A549 (cell line): ENCODE results near the gene COMMD3. TPM values are rescaled to one million over a fixed set of nuclear protein-coding genes. Genes with fewer than 3 reads are reported as not detected.

ENCODE experiments used
- ATAC-seq, 2 experiments: fragments of 200-7000 bp in 1 of 2; fragments of >200 bp in 1 of 2; cut with Nextera tagmentation in 1 of 2; cut with Tn5 transposase in 1 of 2; 3 replicates each; pipeline versions ENCODE4 v1.8.0 to v1.9.1; 2018 to 2020; ENCODE audit warnings: mild to moderate bottlenecking in 1 of 2, moderate library complexity in 1 of 2
- CTCF ChIA-PET: fragments of 300-600 bp; sonication (Branson Sonifier 250); formaldehyde crosslinking; extraction: SDS; loops from one replicate; lab custom pipeline; 2021; ENCODE audit warnings: antibody characterized with exemption, inconsistent platforms; lab: Yijun Ruan, JAX
- POLR2A ChIA-PET: fragments of 350-600 bp; formaldehyde crosslinking; extraction: SDS; loops from one replicate; lab custom pipeline; 2021; ENCODE audit warnings: antibody characterized with exemption, inconsistent platforms; lab: Yijun Ruan, JAX
- DNase-seq, 2 experiments: peaks; one replicate each; pipeline versions ENCODE4 v3.0.0 to v3.0.0-alpha.2; 2011 to 2016; ENCODE audit warnings: low read depth in 1 of 2, low spot score in 1 of 2
- FAIRE-seq: peaks from 2 replicates; lab custom pipeline; 2011; peaks lifted over from hg19 to GRCh38; lab: Jason Lieb, UNC
- H3K27ac ChIP-seq, 2 experiments: fragments of >200 bp; sonication (Bioruptor Twin); formaldehyde crosslinking; 3 replicates each; pipeline ENCODE4 v1.5.1; 2016 to 2017
- H3K4me1 ChIP-seq: fragments of >200 bp; sonication (Bioruptor Twin); formaldehyde crosslinking; 3 replicates; pipeline ENCODE4 v1.6.1; 2016
- H3K4me2 ChIP-seq: fragments of >200 bp; sonication (Bioruptor Twin); formaldehyde crosslinking; 3 replicates; pipeline ENCODE4 v1.6.1; 2016
- H3K4me3 ChIP-seq: fragments of >200 bp; sonication (Bioruptor Twin); formaldehyde crosslinking; 3 replicates; pipeline ENCODE4 v1.5.1; 2016
- H3K9me3 ChIP-seq: fragments of >200 bp; sonication (Bioruptor Twin); formaldehyde crosslinking; 3 replicates; pipeline ENCODE4 v1.6.1; 2016
- CBX2 ChIP-seq: fragments of 200-600 bp; sonication (generic); IDR thresholded peaks from 2 replicates; pipeline ENCODE4 v1.6.1; 2016; ENCODE audit warnings: low read depth, mild to moderate bottlenecking, borderline replicate concordance
- EP300 ChIP-seq, 2 experiments: fragments of >200 bp; sonication (Bioruptor Twin); formaldehyde crosslinking; IDR thresholded peaks; 2 replicates in 1 of 2; 3 replicates in 1 of 2; pipeline ENCODE4 v1.6.1; 2016 to 2017
- HOXA7 ChIP-seq: fragments of 250-450 bp; sonication (Bioruptor Pico); IDR thresholded peaks from 2 replicates; pipeline ENCODE4 v1.5.0; 2020; ENCODE audit warnings: mild to moderate bottlenecking, moderate library complexity
- KDM5A ChIP-seq: fragments of 200-600 bp; sonication (generic); IDR thresholded peaks from 2 replicates; pipeline ENCODE4 v1.6.1; 2016; ENCODE audit warnings: antibody characterized with exemption, mild to moderate bottlenecking
- MAFK ChIP-seq: fragments of 450-650 bp; IDR thresholded peaks from 2 replicates; pipeline ENCODE4 v1.6.1; 2014; ENCODE audit not compliant: partially characterized antibody
- MAZ ChIP-seq: fragments of 150-350 bp; IDR thresholded peaks from 2 replicates; pipeline ENCODE4 v1.6.1; 2014; ENCODE audit warnings: antibody characterized with exemption, low read depth, low read length, borderline replicate concordance
- MYC ChIP-seq: IDR thresholded peaks from 2 replicates; pipeline ENCODE4 v1.6.1; 2012; ENCODE audit warnings: mild to moderate bottlenecking, inconsistent platforms, low read length, improper control_type of control experiment, borderline replicate concordance
- NR3C1 ChIP-seq: fragments of >200 bp; sonication (Bioruptor Twin); formaldehyde crosslinking; IDR thresholded peaks from 3 replicates; pipeline ENCODE4 v1.6.1; 2017
- PHF8 ChIP-seq: fragments of 200-600 bp; sonication (generic); IDR thresholded peaks from 2 replicates; pipeline ENCODE4 v1.6.1; 2016; ENCODE audit warnings: low read depth, mild to moderate bottlenecking, antibody characterized with exemption, moderate library complexity, borderline replicate concordance
- POLR2AphosphoS2 ChIP-seq: conservative IDR thresholded peaks from 2 replicates; pipeline ENCODE4 v1.6.1; 2012; ENCODE audit warnings: low read length, improper control_type of control experiment, inconsistent platforms
- RARB ChIP-seq: fragments of 250-450 bp; sonication (Bioruptor Pico); IDR thresholded peaks from 2 replicates; pipeline ENCODE4 v1.8.0; 2021; ENCODE audit warnings: mild to moderate bottlenecking, moderate library complexity
- RFX5 ChIP-seq: fragments of 450-650 bp; IDR thresholded peaks from 2 replicates; pipeline ENCODE4 v1.7.1; 2014; ENCODE audit warnings: antibody characterized with exemption, mild to moderate bottlenecking, moderate library complexity
- RNF2 ChIP-seq: fragments of 200-600 bp; sonication (generic); IDR thresholded peaks from 2 replicates; pipeline ENCODE4 v1.6.1; 2016; ENCODE audit warnings: low read depth, mild to moderate bottlenecking, antibody characterized with exemption, moderate library complexity, borderline replicate concordance
- WGBS: methylation state at CpG from one replicate; pipeline ENCODE4 v1.1.6; 2017; ENCODE audit errors: missing lambda C conversion rate; 5-methylcytosine and 5-hydroxymethylcytosine counted together
- polyA plus RNA-seq, 4 experiments: library from polyadenylated mRNA; depleted of rRNA in 3 of 4; stranded (reverse); fragments of >200 nt; fragmentation: RNase III in 1 of 4; extraction: RNeasy Plus Mini Kit Qiagen cat#74134 plus additional on column Dnase treatment in 1 of 4; gene quantifications; 2 replicates in 3 of 4; 3 replicates in 1 of 4; pipeline ENCODE4 v1.2.3, GENCODE V29; 2011 to 2017
- TF ChIP-seq, protein P1 (sequence below): IDR thresholded peaks from 2 replicates; pipeline ENCODE4 v1.6.1; 2012
- TF ChIP-seq, protein P2 (sequence below): IDR thresholded peaks from 2 replicates; pipeline ENCODE4 v1.6.1; 2012; ENCODE audit warnings: low read depth, borderline replicate concordance
- TF ChIP-seq, protein P3 (sequence below): fragments of 250-450 bp; sonication (Bioruptor Pico); IDR thresholded peaks from 2 replicates; pipeline ENCODE4 v1.5.0; 2021; ENCODE audit warnings: mild to moderate bottlenecking, moderate library complexity, borderline replicate concordance
- TF ChIP-seq, protein P4 (sequence below): fragments of 150-350 bp; IDR thresholded peaks from 2 replicates; pipeline ENCODE4 v1.6.1; 2014; ENCODE audit warnings: low read depth, mild to moderate bottlenecking, low read length
- TF ChIP-seq, protein P5 (sequence below): IDR thresholded peaks from 2 replicates; pipeline ENCODE4 v1.6.1; 2012

The COMMD3 gene
- polyA plus RNA-seq, 2 of the 4 experiments (the other 2 are of a cell fraction) = 42.2 to 70.8 TPM

DNA sequence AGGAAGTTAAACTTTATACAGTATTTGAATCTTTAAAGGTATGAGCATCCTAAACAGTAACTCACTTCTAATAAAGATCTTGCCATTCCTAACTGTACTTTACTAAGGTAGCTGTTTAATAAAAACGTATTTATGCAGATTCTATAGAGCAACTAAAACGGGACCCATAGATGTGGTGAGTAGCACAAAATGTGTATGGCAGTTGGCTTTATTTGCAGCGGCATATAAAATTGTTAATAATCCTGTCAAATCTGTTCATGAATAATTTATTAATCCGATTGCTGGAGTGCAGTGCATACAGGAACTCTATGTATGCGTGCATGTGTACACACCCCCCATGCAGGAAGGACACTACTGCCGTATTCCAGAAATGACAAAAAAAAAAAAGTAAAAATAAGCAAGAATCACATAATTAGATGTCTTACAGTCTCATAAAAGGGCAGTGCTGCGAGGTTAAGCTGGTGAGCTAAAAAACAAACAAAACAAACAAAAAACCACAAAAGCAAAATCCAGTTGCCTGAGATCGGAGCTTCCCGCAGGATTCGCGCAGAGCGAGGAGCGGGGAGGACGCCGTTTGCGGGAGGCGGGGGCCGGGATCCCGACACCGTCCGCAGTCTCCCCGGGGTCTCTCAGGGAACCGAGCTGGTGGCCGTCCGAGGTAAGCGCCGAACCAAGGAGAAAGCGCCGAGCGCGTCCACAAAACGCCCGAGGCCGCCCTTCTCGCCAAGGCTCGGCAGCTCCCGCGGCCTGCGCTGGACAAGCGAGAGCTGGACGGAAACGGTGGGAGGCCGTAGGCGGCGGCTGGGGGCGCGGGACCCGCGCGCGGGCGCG, 518 bp upstream of the COMMD3 start:
- WGBS = 3% methylated on average over 27 of the region's 53 CpGs
- Histone ChIP-seq H3K4me3 (peak overlapping the region; percentile 92), H3K4me1 (peaks cover 23% of the 10 kb centered on the region), H3K9me3 (no peaks in the 10 kb centered on the region), H3K4me2 (peak overlapping the region; percentile 91), H3K27ac (peak overlapping the region; percentile 95 to 96)
- POLR2A ChIA-PET = interaction anchor here (0.5 to 2.5 kb wide), 19 partner anchors 9 to 1022 kb away, joined by 3 to 62 read pairs (median 5); partner anchors contain the start of genes DNAJC1 and SKIDA1
- peak; percentile 46 to 65 for ATAC-seq
- TF ChIP-seq, protein P1, sequence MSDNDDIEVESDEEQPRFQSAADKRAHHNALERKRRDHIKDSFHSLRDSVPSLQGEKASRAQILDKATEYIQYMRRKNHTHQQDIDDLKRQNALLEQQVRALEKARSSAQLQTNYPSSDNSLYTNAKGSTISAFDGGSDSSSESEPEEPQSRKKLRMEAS = no peak
- peak; percentile 71; the same call in 1 of the 2 replicates for TF ChIP-seq PHF8
- no peak for FAIRE-seq
- CTCF ChIA-PET = interaction anchor here (0.6 to 1.6 kb wide), 5 partner anchors 37 to 680 kb away, joined by 3 to 5 read pairs (median 4); no protein-coding TSS in a partner anchor
- DNase-seq = peak in 1 of 2 experiments; percentile 49

DNA sequence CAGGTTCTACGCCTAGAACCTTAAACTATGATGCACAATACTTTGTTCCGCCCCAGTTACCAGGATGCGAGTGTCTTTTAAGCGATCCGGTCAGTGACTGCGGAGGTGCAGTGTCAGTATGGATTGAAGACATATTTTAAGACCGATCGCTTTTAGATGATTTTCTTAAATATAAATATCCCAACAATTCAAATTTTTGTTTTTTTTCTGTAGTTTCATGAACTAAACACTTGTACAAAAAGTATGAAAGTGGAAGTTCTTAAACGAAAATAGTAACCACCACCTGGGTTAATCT, 835 bp downstream of the COMMD3 start:
- CTCF ChIA-PET = no interaction called here
- peaks cover 23% of the 10 kb centered on the region for H3K4me1 ChIP-seq
- ATAC-seq = 0 out of 6 replicates have a peak, but pooled peaks of 1 of the 2 experiments have one; percentile 0
- no peak for FAIRE-seq
- peak overlapping the region; percentile 92 for H3K4me3 ChIP-seq
- TF ChIP-seq, protein P2, sequence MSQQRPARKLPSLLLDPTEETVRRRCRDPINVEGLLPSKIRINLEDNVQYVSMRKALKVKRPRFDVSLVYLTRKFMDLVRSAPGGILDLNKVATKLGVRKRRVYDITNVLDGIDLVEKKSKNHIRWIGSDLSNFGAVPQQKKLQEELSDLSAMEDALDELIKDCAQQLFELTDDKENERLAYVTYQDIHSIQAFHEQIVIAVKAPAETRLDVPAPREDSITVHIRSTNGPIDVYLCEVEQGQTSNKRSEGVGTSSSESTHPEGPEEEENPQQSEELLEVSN = no peak
- TF ChIP-seq, protein P3, sequence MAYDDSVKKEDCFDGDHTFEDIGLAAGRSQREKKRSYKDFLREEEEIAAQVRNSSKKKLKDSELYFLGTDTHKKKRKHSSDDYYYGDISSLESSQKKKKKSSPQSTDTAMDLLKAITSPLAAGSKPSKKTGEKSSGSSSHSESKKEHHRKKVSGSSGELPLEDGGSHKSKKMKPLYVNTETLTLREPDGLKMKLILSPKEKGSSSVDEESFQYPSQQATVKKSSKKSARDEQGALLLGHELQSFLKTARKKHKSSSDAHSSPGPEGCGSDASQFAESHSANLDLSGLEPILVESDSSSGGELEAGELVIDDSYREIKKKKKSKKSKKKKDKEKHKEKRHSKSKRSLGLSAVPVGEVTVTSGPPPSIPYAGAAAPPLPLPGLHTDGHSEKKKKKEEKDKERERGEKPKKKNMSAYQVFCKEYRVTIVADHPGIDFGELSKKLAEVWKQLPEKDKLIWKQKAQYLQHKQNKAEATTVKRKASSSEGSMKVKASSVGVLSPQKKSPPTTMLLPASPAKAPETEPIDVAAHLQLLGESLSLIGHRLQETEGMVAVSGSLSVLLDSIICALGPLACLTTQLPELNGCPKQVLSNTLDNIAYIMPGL (CRISPR knock-in tag) = no peak
- TF ChIP-seq POLR2AphosphoS2 = no peak
- TF ChIP-seq HOXA7 (CRISPR knock-in tag) = no peak
- TF ChIP-seq, protein P4, sequence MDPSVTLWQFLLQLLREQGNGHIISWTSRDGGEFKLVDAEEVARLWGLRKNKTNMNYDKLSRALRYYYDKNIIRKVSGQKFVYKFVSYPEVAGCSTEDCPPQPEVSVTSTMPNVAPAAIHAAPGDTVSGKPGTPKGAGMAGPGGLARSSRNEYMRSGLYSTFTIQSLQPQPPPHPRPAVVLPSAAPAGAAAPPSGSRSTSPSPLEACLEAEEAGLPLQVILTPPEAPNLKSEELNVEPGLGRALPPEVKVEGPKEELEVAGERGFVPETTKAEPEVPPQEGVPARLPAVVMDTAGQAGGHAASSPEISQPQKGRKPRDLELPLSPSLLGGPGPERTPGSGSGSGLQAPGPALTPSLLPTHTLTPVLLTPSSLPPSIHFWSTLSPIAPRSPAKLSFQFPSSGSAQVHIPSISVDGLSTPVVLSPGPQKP = no peak
- no peak for TF ChIP-seq RFX5
- TF ChIP-seq NR3C1 = no peak
- TF ChIP-seq EP300 (IDR thresholded peaks at IDR 0.05) = no peak
- no peak for TF ChIP-seq CBX2
- TF ChIP-seq, protein P5, sequence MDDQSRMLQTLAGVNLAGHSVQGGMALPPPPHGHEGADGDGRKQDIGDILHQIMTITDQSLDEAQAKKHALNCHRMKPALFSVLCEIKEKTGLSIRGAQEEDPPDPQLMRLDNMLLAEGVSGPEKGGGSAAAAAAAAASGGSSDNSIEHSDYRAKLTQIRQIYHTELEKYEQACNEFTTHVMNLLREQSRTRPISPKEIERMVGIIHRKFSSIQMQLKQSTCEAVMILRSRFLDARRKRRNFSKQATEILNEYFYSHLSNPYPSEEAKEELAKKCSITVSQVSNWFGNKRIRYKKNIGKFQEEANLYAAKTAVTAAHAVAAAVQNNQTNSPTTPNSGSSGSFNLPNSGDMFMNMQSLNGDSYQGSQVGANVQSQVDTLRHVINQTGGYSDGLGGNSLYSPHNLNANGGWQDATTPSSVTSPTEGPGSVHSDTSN = no peak
- no peak for TF ChIP-seq MYC
- no peak for TF ChIP-seq MAFK
- peak overlapping the region; percentile 98 for H3K4me2 ChIP-seq
- peak overlapping the region; percentile 95 to 96 for H3K27ac ChIP-seq
- DNase-seq = no peak
- no peaks in the 10 kb centered on the region for H3K9me3 ChIP-seq
- POLR2A ChIA-PET = interaction anchor here (0.8 to 2.5 kb wide), 9 partner anchors 23 to 821 kb away, joined by 4 to 62 read pairs (median 8); partner anchors contain the start of gene DNAJC1
- 13% methylated on average over 9 of the region's 9 CpGs for WGBS

DNA sequence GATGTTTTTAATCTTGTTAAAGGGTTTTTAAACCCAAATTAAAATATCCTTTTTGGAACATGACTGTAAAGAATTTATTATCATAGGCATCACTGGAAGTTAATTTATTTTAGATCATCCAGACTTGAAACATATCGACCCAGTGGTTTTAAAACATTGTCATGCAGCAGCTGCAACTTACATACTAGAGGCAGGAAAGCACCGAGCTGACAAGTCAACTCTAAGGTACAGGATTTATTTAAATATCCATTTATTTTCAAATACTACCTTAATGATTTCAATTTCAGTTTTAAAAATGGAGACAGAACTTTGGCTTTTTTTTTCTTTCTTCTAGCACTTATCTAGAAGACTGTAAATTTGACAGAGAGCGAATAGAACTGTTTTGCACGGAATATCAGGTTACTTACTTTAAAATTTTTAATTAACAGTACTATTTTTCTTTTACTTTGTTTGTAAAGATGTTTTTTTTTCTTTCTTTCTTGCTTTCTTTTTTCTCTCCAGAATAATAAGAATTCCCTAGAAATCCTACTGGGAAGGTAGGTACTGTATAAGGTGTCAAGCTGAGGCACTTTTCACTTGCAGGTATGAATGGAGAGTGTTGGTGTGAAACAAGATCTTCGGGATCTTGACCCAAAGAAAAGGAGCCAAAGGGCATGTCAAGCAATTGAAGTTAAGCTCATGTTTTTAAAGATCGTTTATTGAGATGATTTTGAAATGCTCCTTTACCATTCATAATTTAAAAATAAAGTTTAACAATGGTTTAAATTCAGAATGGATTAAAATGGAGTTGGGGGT, 1.8 kb downstream of the COMMD3 start:
- DNase-seq (no peak), ATAC-seq (no peak), FAIRE-seq (no peak)
- H3K27ac ChIP-seq = no peak overlapping the region
- no peaks in the 10 kb centered on the region for H3K9me3 ChIP-seq
- H3K4me3 ChIP-seq = no peak overlapping the region
- H3K4me1 ChIP-seq = peaks cover 29% of the 10 kb centered on the region
- WGBS = 88% methylated on average over 6 of the region's 6 CpGs
- TF ChIP-seq RNF2 (no peak), MAZ (no peak), KDM5A (no peak), RARB (CRISPR knock-in tag) (no peak)
- TF ChIP-seq, protein P4 = no peak
- peak overlapping the region; percentile 98 for H3K4me2 ChIP-seq
- ChIA-PET POLR2A (interaction anchor here (0.8 kb wide), 1 partner anchor 89 kb away, joined by 3 read pairs; no protein-coding TSS in a partner anchor), CTCF (interaction anchor here (0.8 kb wide), 1 partner anchor 33 kb away, joined by 4 read pairs; no protein-coding TSS in a partner anchor)
